Measurements from ENCODE around the gene ITGA7. TPM values are rescaled to one million over a fixed set of nuclear protein-coding genes. Genes with fewer than 3 reads are reported as not detected.

The ITGA7 gene
- total RNA-seq, 1 donor from 2014 or later: 23.6 TPM

DNA sequence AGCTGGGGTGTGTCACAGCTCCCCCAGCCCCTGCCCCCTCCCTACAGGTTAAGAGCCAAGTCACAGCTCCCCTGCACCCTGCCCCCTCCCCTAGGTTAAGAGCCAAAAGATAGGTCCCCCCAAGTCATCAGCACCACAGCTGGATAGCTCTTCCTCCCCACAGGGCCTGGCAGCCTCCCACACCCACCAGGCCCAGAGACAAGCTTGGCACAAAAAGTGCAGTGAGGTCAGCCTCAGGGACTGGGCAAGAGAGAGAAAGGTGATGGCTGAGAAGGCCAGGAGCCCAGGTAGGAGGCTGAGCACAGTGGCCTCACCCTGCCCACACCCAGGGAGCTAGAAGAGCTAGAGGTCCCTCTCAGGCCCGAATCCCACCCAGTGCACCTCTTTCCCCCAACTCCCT, 8.7 kb downstream of the ITGA7 start:
- Histone ChIP-seq H3K4me1 (peaks cover 4% of the 10 kb centered on the region), H3K27ac (no peak overlapping the region), H3K27me3 (no peaks in the 10 kb centered on the region), H3K36me3 (no peaks in the 10 kb centered on the region), H3K4me3 (no peak overlapping the region), H3K9me3 (no peaks in the 10 kb centered on the region)
- intact Hi-C loops (cut with DNase I): no loop called here
- no peak for TF ChIP-seq POLR2AphosphoS5 (IDR thresholded peaks at IDR 0.05; ENCODE audit: insufficient read depth in 1 of 2, low read depth in 1 of 2)
- no peak for TF ChIP-seq POLR2A (IDR thresholded peaks at IDR 0.05)
- TF ChIP-seq, protein P1, sequence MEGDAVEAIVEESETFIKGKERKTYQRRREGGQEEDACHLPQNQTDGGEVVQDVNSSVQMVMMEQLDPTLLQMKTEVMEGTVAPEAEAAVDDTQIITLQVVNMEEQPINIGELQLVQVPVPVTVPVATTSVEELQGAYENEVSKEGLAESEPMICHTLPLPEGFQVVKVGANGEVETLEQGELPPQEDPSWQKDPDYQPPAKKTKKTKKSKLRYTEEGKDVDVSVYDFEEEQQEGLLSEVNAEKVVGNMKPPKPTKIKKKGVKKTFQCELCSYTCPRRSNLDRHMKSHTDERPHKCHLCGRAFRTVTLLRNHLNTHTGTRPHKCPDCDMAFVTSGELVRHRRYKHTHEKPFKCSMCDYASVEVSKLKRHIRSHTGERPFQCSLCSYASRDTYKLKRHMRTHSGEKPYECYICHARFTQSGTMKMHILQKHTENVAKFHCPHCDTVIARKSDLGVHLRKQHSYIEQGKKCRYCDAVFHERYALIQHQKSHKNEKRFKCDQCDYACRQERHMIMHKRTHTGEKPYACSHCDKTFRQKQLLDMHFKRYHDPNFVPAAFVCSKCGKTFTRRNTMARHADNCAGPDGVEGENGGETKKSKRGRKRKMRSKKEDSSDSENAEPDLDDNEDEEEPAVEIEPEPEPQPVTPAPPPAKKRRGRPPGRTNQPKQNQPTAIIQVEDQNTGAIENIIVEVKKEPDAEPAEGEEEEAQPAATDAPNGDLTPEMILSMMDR (IDR thresholded peaks at IDR 0.05): no peak
- no peak for DNase-seq (ENCODE audit: extremely low spot score in 2 of 2)

DNA sequence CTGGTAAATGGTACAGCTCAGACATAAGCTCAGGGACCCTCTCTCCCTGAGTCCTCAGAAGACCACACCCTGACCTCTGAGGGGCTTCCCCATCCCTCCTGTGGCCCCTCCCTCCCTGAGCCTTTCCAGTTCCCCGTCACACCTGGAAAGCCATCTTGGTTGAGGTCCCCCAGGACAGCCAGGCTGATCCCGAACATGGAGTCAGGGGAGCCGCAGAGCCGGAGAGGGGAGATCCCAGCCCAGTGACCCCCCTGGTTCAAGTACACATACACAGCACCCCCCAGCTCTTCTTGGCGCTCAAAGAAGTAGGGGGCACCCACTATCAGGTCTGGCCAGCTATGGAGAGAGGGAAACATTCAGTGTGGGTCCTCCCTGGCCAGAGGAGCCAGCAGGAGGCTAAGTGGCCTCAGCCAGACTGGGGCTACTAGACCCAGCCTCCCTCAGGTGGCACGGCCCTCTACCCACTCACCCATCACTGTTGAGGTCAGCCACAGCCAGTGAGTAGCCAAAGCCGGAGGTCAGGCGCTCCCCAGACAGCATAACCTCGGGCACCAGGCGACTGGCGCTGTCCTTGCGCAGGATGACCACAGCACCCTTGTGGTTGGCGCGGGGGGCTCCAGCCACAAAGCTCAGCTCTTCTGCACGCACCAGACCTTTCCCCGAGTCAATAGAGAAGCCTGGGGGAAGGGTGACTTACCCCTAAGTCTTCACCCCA, 9.3 kb downstream of the ITGA7 start:
- intact Hi-C loops (cut with DNase I): no loop called here
- Histone ChIP-seq H3K27ac (no peak overlapping the region), H3K9me3 (no peaks in the 10 kb centered on the region), H3K36me3 (no peaks in the 10 kb centered on the region), H3K27me3 (no peaks in the 10 kb centered on the region), H3K4me3 (no peak overlapping the region), H3K4me1 (peaks cover 4% of the 10 kb centered on the region)
- TF ChIP-seq POLR2A (IDR thresholded peaks at IDR 0.05) (no peak), POLR2AphosphoS5 (IDR thresholded peaks at IDR 0.05; ENCODE audit: insufficient read depth in 1 of 2, low read depth in 1 of 2) (no peak)
- TF ChIP-seq, protein P1 (IDR thresholded peaks at IDR 0.05): no peak
- no peak for DNase-seq (ENCODE audit: extremely low spot score in 2 of 2)

DNA sequence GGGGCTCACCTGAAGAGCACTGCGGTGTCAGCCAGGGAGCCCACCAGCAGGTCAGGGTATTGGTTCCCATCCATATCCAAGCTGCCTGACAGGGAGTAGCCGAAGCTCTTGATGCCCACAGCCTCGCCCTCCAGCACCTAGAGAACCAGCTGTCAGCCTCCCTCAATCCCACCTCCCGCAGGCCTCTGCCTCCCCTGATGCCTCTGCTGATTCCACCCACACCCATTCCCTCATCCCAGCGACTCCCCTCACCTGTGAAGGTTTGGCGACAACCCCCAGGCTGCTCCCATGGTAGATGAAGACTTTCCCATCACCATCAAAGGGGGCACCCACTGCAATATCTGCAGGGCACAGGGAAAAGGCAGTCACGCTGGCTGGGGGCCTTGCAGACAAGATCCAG, 10.0 kb downstream of the ITGA7 start:
- Histone ChIP-seq H3K27ac (no peak overlapping the region), H3K27me3 (no peaks in the 10 kb centered on the region), H3K4me3 (no peak overlapping the region), H3K4me1 (peaks cover 4% of the 10 kb centered on the region), H3K9me3 (no peaks in the 10 kb centered on the region), H3K36me3 (no peaks in the 10 kb centered on the region)
- DNase-seq (ENCODE audit: extremely low spot score in 2 of 2): no peak
- TF ChIP-seq POLR2A (IDR thresholded peaks at IDR 0.05) (no peak), POLR2AphosphoS5 (IDR thresholded peaks at IDR 0.05; ENCODE audit: insufficient read depth in 1 of 2, low read depth in 1 of 2) (no peak)
- TF ChIP-seq, protein P1 (IDR thresholded peaks at IDR 0.05): no peak
- intact Hi-C loops (cut with DNase I): no loop called here

DNA sequence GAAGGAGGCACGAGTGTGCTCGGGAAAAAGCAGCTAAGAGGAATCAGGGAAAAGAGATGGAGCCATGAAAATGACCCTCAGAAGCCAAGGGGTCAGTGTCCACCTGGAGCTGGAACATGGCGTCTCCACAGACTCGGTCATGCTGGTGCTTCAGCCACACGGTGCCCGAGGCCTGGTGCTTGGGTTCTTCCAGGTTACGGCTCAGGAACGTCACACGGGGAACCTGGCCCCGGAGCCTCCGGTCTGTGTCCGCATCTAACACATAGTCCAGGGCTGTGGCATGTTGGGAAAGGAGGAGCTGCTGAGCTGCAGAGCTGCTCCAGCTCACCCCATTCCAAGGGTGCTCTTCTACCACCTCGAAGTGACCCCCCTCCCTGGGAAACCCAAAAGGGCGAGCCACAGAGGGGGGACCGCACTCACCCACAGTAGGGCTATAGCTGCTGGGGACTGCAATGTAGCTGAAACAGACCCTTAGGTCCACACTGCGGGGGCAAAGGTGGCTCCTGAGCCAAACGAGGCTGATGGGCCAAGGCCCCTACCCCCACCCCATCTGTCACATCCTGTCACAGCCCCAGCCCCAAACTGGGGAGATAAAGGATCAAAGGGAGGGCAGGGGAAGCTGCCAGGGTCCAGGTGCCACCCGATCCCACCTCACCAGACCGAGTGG, 10.8 kb downstream of the ITGA7 start:
- Histone ChIP-seq H3K4me3 (no peak overlapping the region), H3K27ac (no peak overlapping the region), H3K9me3 (no peaks in the 10 kb centered on the region), H3K27me3 (no peaks in the 10 kb centered on the region), H3K36me3 (no peaks in the 10 kb centered on the region), H3K4me1 (peaks cover 4% of the 10 kb centered on the region)
- no peak for DNase-seq (ENCODE audit: extremely low spot score in 2 of 2)
- TF ChIP-seq POLR2A (IDR thresholded peaks at IDR 0.05) (no peak), POLR2AphosphoS5 (IDR thresholded peaks at IDR 0.05; ENCODE audit: insufficient read depth in 1 of 2, low read depth in 1 of 2) (no peak)
- TF ChIP-seq, protein P1 (IDR thresholded peaks at IDR 0.05): no peak
- intact Hi-C loops (cut with DNase I): no loop called here

DNA sequence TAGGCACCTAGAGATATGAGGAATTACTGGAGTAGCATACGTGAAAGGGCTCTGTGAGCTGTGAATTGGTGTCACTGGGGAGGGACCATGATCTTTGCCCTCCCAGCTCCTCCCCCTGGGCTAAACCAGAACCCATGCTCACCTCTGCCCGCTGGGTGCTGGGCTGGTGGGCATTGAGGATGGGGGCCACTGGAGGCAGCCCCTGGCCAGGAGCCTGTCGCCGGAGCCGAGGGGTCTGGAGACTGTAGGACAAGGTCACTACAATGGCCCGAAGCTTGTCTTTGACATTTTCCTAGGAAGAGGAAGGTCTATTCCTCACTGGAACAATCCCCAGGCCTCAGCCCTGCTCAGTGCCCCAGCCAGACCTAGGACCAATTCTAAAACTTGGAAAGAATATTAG, 11.6 kb downstream of the ITGA7 start:
- Histone ChIP-seq H3K36me3 (no peaks in the 10 kb centered on the region), H3K9me3 (no peaks in the 10 kb centered on the region), H3K4me3 (no peak overlapping the region), H3K27ac (no peak overlapping the region), H3K4me1 (peaks cover 4% of the 10 kb centered on the region), H3K27me3 (no peaks in the 10 kb centered on the region)
- no peak for DNase-seq (ENCODE audit: extremely low spot score in 2 of 2)
- TF ChIP-seq, protein P1 (IDR thresholded peaks at IDR 0.05): no peak
- no peak for TF ChIP-seq POLR2AphosphoS5 (IDR thresholded peaks at IDR 0.05; ENCODE audit: insufficient read depth in 1 of 2, low read depth in 1 of 2)
- TF ChIP-seq POLR2A (IDR thresholded peaks at IDR 0.05): no peak
- intact Hi-C loops (cut with DNase I): no loop called here
